Heart right ventricle (tissue), 16 donors: ENCODE data around the gene GALNT4. TPM values are rescaled to one million over a fixed set of nuclear protein-coding genes. Genes with fewer than 3 reads are reported as not detected.

Experiments used
- ATAC-seq, 8 donors: fragments of 200-7000 bp; cut with Tn5 transposase; one replicate each; pipeline ENCODE4 v1.9.1; 2020; ENCODE audit warnings: mild to moderate bottlenecking in 8 of 8, moderate library complexity in 8 of 8, moderate number of reproducible peaks in 1 of 8
- DNase-seq, 2 donors: peaks; one replicate each; pipeline ENCODE4 v3.0.0-alpha.2; 2020
- H3K27ac ChIP-seq, 10 donors: fragments of 200-600 bp; sonication (generic) in 2 of 10; one replicate each; pipeline versions ENCODE4 v1.5.0 to v1.8.0; 2020 to 2022; ENCODE audit warnings: mild to moderate bottlenecking in 3 of 10
- H3K27me3 ChIP-seq, 7 donors: fragments of 200-600 bp; one replicate each; pipeline ENCODE4 v1.8.0; 2021 to 2022; ENCODE audit warnings: mild to moderate bottlenecking in 2 of 7
- H3K36me3 ChIP-seq, 9 donors: fragments of 200-600 bp; sonication (generic) in 1 of 9; one replicate each; pipeline versions ENCODE4 v1.5.0 to v1.8.0; 2020 to 2022; ENCODE audit warnings: mild to moderate bottlenecking in 2 of 9
- H3K4me1 ChIP-seq, 9 donors: fragments of 200-600 bp; sonication (generic) in 1 of 9; one replicate each; pipeline versions ENCODE4 v1.5.0 to v1.8.0; 2020 to 2022; ENCODE audit warnings: mild to moderate bottlenecking in 4 of 9
- H3K4me3 ChIP-seq, 10 donors: fragments of 200-600 bp; sonication (generic) in 2 of 10; one replicate each; pipeline versions ENCODE4 v1.5.0 to v1.8.0; 2020 to 2022; ENCODE audit warnings: mild to moderate bottlenecking in 7 of 10, moderate library complexity in 2 of 10
- H3K9me3 ChIP-seq, 11 donors: fragments of 200-600 bp in 10 of 11; sonication (generic) in 2 of 11; one replicate each; pipeline versions ENCODE4 v1.5.0 to v1.8.0; 2013 to 2022; ENCODE audit warnings: mild to moderate bottlenecking in 2 of 11, control low read depth in 1 of 11, moderate library complexity in 1 of 11
- WGBS, 2 donors: extraction: QIAGEN DNeasy Blood & Tissue Kit; methylation state at CpG; one replicate each; pipeline ENCODE4 v1.1.7; 2013; ENCODE audit warnings: inconsistent platforms in 1 of 2; 5-methylcytosine and 5-hydroxymethylcytosine counted together
- intact Hi-C, 10 donors: fragments of 100-400 bp; cut with DNase I; formaldehyde crosslinking; loops; one replicate each; pipeline versions ENCODE4 v1.11.1 to v1.14.2; 2022
- polyA plus RNA-seq, 2 donors: library from polyadenylated mRNA; stranded (reverse); fragments of 200-250 nt; gene quantifications; one replicate each; pipeline ENCODE4 v1.2.3, GENCODE V29; 2013
- total RNA-seq, 10 donors: library from RNA; stranded (reverse); fragmentation: NEBNext Ultra II Directional in 3 of 10; extraction: Animal tissue kit (Norgen Biotek cat#: 25700) in 3 of 10; gene quantifications; one replicate each; pipeline versions ENCODE4 v1.2.1 to v1.2.4, GENCODE V29; 2021 to 2023
- TF ChIP-seq, protein P1 (sequence below), 9 donors: fragments of 200-600 bp; sonication (generic) in 2 of 9; IDR thresholded peaks; one replicate each; pipeline versions ENCODE4 v1.5.0 to v1.8.0; 2021 to 2022; ENCODE audit warnings: antibody characterized with exemption in 9 of 9, mild to moderate bottlenecking in 5 of 9, moderate library complexity in 1 of 9
- donor health status: Arrhythmogenic right ventricular cardiomyopathy.
- donor health status: ischemic (EF 13 %, LVEDD 7.1; RV severe dilation, severe dysfunction).
- donor health status: healthy with polysubstance abuse.
- donor health status: DM: no; HTN: yes; CAD: no.
- donor health status: DM: no; HTN: no; CAD: no.
- donor health status: ischemic (EF 25% LVEDD 6.9; RV normal size, moderate dysfunction).
- donor health status: ischemic (EF 25% LVEDD 5.7; RV mildly dilated, moderate dysfunction).
- donor health status: healthy.
- donor health status: DM: yes; HTN: yes; CAD: no.
- donor health status: Ischemic cardiomyopathy.
- donor health status: ischemic (EF 35%, LVEDD 5.7; RV mildly dilated, moderate dysfunction).
- donor health status: nonischemic (EF 11% LVEDD 7.7; RV severe dilation, severe dysfunction).
- donor health status: DM: yes; HTN: yes; CAD: no.
- donor health status: PGD.
- donor health status: ischemic (EF 29% LVEDD 5.4; RV normal size, mild dysfunction).
- donor health status: nonischemic (EF 23%, LVEDD 6.1; RV moderate dilation, normal function).

The GALNT4 gene
- total and polyA plus RNA-seq, 12 donors = 1.2 to 3.8 (median 2.1) TPM

DNA sequence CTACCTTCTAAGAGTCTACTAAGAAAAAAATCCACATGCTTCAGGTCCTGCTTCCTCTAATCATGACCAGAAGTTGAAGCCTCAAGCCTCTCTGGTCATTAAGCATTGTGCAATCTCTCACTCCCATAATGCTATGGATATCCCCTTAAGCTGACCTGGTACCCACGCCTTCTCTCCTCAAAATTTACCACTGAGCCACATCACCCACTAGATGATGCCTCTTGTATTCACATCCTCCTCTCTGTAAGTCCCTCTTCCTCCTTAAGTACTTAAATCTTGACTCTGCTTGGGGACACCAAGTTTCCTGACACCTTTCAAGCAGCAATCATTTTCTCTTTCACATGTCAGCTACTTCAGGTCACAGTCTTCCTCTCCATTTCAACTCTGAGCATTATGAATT, 9.8 kb downstream of the GALNT4 start:
- no peak for DNase-seq
- no peak for ATAC-seq
- intact Hi-C loops = no loop called here
- no peaks in the 10 kb centered on the region for H3K36me3 ChIP-seq
- no peak overlapping the region for H3K4me3 ChIP-seq
- WGBS, 2 donors = 90 to 100% methylated on average over 1 of the region's 1 CpG
- TF ChIP-seq, protein P1, sequence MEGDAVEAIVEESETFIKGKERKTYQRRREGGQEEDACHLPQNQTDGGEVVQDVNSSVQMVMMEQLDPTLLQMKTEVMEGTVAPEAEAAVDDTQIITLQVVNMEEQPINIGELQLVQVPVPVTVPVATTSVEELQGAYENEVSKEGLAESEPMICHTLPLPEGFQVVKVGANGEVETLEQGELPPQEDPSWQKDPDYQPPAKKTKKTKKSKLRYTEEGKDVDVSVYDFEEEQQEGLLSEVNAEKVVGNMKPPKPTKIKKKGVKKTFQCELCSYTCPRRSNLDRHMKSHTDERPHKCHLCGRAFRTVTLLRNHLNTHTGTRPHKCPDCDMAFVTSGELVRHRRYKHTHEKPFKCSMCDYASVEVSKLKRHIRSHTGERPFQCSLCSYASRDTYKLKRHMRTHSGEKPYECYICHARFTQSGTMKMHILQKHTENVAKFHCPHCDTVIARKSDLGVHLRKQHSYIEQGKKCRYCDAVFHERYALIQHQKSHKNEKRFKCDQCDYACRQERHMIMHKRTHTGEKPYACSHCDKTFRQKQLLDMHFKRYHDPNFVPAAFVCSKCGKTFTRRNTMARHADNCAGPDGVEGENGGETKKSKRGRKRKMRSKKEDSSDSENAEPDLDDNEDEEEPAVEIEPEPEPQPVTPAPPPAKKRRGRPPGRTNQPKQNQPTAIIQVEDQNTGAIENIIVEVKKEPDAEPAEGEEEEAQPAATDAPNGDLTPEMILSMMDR (IDR thresholded peaks at IDR 0.05) = no peak
- no peak overlapping the region for H3K27ac ChIP-seq
- no peaks in the 10 kb centered on the region for H3K9me3 ChIP-seq
- H3K4me1 ChIP-seq = peaks cover 0 to 4% (median 0%) of the 10 kb centered on the region in 9 donors
- H3K27me3 ChIP-seq = no peaks in the 10 kb centered on the region

DNA sequence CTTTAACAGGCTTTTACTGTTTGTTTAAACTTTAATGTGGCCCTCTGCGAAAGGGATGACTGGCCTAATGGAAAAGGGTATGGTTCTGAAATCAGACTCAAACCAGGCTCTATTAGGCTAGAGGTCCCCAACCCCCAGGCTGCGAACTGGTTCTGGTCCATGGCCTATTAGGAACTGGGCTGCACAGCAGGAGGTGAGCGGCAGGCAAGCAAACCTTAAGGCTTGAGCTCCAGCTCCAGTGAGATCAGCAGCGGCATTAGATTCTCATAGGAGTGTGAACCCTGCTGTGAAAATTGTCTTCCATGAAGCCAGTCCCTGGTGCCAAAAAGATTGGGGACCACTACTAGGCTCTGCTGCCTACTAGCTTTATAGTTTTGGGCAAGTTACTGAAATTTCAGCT, 11.1 kb downstream of the GALNT4 start:
- DNase-seq = no peak

DNA sequence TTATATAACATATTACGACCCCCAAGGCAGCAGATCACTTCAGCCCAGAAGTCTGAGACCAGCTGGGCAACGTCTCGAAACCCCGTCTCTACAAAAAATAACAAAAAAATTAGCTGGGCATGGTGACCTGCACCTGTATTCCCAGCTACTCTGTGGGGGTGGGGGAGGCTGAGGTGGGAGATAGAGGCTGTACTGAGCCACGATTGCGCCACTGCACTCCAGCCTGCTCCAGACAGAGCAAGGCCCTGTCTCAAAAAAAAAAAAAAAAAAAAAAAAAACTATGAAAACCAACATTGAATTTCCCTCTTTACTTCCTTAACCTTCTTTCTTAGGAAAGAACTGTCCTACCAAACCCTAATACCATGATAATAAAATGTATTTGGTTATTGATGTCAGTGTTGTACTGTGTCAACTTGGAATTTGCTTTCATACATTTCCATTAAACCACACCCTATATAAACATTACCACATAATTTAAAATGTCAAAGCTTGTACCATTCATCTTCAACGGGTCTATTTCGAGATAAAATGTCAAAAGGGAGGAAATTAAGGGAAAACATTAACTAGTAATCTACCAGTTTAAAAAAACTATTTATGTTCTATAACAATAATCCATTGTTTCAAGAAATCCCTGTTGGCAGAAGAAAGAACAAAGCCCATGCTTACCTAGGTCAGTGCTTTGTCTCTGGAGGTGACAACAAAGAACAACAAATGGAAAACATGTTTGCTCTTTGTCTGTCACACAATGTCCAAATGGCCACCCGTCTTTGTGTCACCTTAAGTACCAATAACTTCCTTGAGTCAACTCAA, 17.4 kb downstream of the GALNT4 start:
- TF ChIP-seq, protein P1 (IDR thresholded peaks at IDR 0.05) = no peak
- Histone ChIP-seq H3K9me3 (no peaks in the 10 kb centered on the region), H3K27me3 (no peaks in the 10 kb centered on the region), H3K36me3 (no peaks in the 10 kb centered on the region), H3K27ac (peak overlapping the region in 4 of 10 donors; percentile 12 to 47 (median 20)), H3K4me3 (no peak overlapping the region), H3K4me1 (peaks cover 0 to 20% (median 0%) of the 10 kb centered on the region in 9 donors)
- WGBS, 2 donors = 78 to 84% methylated on average over 9 of the region's 9 CpGs
- ATAC-seq (peak in 2 of 8 donors; percentile 35 to 67), DNase-seq (no peak)
- intact Hi-C loops = no loop called here

More for the DNA sequence above, 11.1 kb downstream of the GALNT4 start:
- no peaks in the 10 kb centered on the region for H3K27me3 ChIP-seq
- no peak overlapping the region for H3K4me3 ChIP-seq
- intact Hi-C loops = no loop called here
- H3K9me3 ChIP-seq = no peaks in the 10 kb centered on the region
- peaks cover 0 to 4% (median 0%) of the 10 kb centered on the region in 9 donors for H3K4me1 ChIP-seq
- TF ChIP-seq, protein P1 (IDR thresholded peaks at IDR 0.05) = no peak
- H3K36me3 ChIP-seq = no peaks in the 10 kb centered on the region
- 90 to 95% methylated on average over 4 of the region's 4 CpGs for WGBS, 2 donors
- no peak for ATAC-seq
- H3K27ac ChIP-seq = no peak overlapping the region

DNA sequence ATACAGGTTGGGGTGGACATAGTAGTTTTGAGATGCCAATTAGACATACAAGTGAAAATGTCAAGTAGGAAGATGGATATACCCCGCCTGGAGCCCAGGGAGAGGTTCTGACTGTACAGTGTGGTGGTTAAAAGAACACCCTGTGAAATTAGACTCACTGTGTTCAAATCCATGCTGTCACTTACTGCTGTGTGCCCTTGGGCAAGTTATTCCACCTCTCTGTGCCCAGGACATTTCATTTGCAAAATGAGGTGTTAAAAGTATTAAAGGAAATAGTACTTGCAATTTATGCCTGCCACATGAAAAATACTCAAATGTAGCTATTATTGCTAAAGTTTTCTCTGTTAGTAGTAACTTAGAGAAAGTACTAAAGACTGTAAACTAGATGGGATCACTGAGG, 18.5 kb downstream of the GALNT4 start:
- WGBS, 2 donors = 54 to 63% methylated on average over 1 of the region's 1 CpG
- ATAC-seq = no peak
- Histone ChIP-seq H3K9me3 (no peaks in the 10 kb centered on the region), H3K4me1 (peaks cover 0 to 20% (median 0%) of the 10 kb centered on the region in 9 donors), H3K36me3 (no peaks in the 10 kb centered on the region), H3K27me3 (no peaks in the 10 kb centered on the region), H3K4me3 (no peak overlapping the region), H3K27ac (peak overlapping the region in 1 of 10 donors; percentile 47)
- no peak for DNase-seq
- TF ChIP-seq, protein P1 (IDR thresholded peaks at IDR 0.05) = no peak
- intact Hi-C loops = no loop called here
